ENCODE measurements around the gene CDK5R1.

DNA sequence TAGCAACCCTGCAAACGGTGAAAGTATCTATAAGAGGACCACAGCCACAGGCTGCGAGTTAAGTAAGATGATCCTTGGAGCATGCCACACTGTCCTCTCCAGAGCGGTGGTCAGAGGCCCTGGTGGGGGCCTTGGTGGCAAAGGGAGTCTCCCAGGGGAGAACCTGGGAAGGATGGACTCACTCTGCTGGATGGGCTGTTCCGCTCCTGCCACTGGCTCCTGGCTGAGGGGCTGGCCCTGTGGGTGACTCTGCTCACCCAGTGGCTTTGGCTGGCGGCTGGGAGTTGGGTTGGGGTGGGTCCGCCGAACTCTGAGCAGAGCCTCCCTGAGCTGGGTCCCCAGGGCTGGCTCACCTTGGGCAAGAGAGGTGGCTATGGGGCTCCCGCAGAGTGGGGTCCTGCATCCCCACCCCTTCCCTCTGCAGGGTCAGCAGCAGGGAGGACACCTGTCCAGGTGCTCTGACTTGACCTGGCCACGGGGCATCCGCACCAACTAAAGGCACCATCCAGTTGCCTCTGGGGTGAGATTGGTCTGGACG lies 7.3 kb downstream of the CDK5R1 start:
- TF ChIP-seq, protein P1, sequence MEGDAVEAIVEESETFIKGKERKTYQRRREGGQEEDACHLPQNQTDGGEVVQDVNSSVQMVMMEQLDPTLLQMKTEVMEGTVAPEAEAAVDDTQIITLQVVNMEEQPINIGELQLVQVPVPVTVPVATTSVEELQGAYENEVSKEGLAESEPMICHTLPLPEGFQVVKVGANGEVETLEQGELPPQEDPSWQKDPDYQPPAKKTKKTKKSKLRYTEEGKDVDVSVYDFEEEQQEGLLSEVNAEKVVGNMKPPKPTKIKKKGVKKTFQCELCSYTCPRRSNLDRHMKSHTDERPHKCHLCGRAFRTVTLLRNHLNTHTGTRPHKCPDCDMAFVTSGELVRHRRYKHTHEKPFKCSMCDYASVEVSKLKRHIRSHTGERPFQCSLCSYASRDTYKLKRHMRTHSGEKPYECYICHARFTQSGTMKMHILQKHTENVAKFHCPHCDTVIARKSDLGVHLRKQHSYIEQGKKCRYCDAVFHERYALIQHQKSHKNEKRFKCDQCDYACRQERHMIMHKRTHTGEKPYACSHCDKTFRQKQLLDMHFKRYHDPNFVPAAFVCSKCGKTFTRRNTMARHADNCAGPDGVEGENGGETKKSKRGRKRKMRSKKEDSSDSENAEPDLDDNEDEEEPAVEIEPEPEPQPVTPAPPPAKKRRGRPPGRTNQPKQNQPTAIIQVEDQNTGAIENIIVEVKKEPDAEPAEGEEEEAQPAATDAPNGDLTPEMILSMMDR (IDR thresholded peaks at IDR 0.05): no peak
- no peak for TF ChIP-seq POLR2A (IDR thresholded peaks at IDR 0.05)
